Mucosa of descending colon (tissue), 3 donors: ENCODE results near the gene ALPG. TPM values are rescaled to one million over a fixed set of nuclear protein-coding genes. Genes with fewer than 3 reads are reported as not detected.
"Not testable (repeated sequence)": the region's sequence is repeated elsewhere in the genome, so short reads cannot be mapped to it uniquely, and the experiment has no call there.

Source experiments
- ATAC-seq: fragments of 200-7000 bp; cut with Tn5 transposase; one replicate; pipeline ENCODE4 v1.9.1; 2020; ENCODE audit warnings: mild to moderate bottlenecking, moderate library complexity
- DNase-seq, 3 donors: peaks; one replicate each; pipeline ENCODE4 v3.0.0-alpha.2; 2020
- H3K36me3 ChIP-seq: fragments of 200-600 bp; one replicate; pipeline ENCODE4 v1.8.0; 2021; ENCODE audit warnings: low read depth, mild to moderate bottlenecking
- H3K4me1 ChIP-seq: fragments of 200-600 bp; one replicate; pipeline ENCODE4 v1.8.0; 2021; ENCODE audit warnings: low read depth, mild to moderate bottlenecking
- H3K4me3 ChIP-seq: fragments of 200-600 bp; one replicate; pipeline ENCODE4 v1.8.0; 2021; ENCODE audit warnings: mild to moderate bottlenecking
- H3K9me3 ChIP-seq: fragments of 200-600 bp; one replicate; pipeline ENCODE4 v1.8.0; 2021; ENCODE audit warnings: mild to moderate bottlenecking
- intact Hi-C, 2 donors: fragments of 100-400 bp; cut with DNase I in 1 of 2; cut with micrococcal nuclease in 1 of 2; formaldehyde crosslinking; loops; one replicate each; pipeline versions ENCODE4 v1.11.0 to v1.11.1; 2022; cut with DNase I, micrococcal nuclease
- total RNA-seq, 3 donors: library from RNA; stranded (reverse); fragmentation: NEBNext Ultra II Directional in 2 of 3; extraction: Animal tissue kit (Norgen Biotek cat#: 25700) in 2 of 3; gene quantifications; one replicate each; pipeline versions ENCODE4 v1.2.1 to v1.2.4, GENCODE V29; 2021 to 2023
- TF ChIP-seq, protein P1 (sequence below): fragments of 200-600 bp; IDR thresholded peaks from one replicate; pipeline ENCODE4 v1.8.0; 2022; ENCODE audit warnings: antibody characterized with exemption, mild to moderate bottlenecking
- donor health status: DM: no; HTN: no; CAD: no; lungs with moderate emphysema.
- donor health status: DM: no; HTN: no; CAD: no.
- donor health status: DM: no; HTN: yes; CAD: no.

Gene ALPG
- total RNA-seq, 3 donors from 2014 or later, result 0.54 to 8.1 (median 0.61) TPM

GRCh38 chr2:232365621-232366321 is 40.9 kb upstream of the ALPG start:
- Histone ChIP-seq H3K4me3 (no peak overlapping the region), H3K36me3 (no peaks in the 10 kb centered on the region), H3K9me3 (no peaks in the 10 kb centered on the region), H3K4me1 (no peaks in the 10 kb centered on the region)
- DNase-seq (peak in 2 of 3 donors; percentile 35 to 58), ATAC-seq (peak; percentile 85)
- TF ChIP-seq, protein P1, sequence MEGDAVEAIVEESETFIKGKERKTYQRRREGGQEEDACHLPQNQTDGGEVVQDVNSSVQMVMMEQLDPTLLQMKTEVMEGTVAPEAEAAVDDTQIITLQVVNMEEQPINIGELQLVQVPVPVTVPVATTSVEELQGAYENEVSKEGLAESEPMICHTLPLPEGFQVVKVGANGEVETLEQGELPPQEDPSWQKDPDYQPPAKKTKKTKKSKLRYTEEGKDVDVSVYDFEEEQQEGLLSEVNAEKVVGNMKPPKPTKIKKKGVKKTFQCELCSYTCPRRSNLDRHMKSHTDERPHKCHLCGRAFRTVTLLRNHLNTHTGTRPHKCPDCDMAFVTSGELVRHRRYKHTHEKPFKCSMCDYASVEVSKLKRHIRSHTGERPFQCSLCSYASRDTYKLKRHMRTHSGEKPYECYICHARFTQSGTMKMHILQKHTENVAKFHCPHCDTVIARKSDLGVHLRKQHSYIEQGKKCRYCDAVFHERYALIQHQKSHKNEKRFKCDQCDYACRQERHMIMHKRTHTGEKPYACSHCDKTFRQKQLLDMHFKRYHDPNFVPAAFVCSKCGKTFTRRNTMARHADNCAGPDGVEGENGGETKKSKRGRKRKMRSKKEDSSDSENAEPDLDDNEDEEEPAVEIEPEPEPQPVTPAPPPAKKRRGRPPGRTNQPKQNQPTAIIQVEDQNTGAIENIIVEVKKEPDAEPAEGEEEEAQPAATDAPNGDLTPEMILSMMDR, result no peak
- intact Hi-C loops, result no loop called here

DNA sequence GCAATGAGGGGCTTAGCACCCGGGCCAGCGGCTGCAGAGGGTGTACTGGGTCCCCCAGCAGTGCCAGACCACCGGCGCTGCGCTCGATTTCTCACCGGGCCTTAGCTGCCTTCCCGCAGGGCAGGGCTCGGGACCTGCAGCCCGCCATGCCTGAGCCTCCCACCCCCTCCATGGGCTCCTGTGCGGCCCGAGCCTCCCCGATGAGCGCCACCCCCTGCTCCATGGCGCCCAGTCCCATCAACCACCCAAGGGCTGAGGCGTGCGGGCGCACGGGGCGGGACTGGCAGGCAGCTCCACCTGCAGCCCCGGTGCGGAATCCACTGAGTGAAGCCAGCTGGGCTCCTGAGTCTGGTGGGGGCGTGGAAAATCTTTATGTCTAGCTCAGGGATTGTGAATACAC is 40.2 kb upstream of the ALPG start:
- H3K4me3 ChIP-seq, DNase-seq, H3K4me1 ChIP-seq, ATAC-seq, H3K36me3 ChIP-seq, H3K9me3 ChIP-seq, intact Hi-C loops: not testable (repeated sequence)

- no peaks in the 10 kb centered on the region for H3K36me3 ChIP-seq
- TF ChIP-seq, protein P1, result no peak
These were observed 39.6 kb upstream of the ALPG start for GRCh38 chr2:232367016-232367415.

GRCh38 chr2:232367591-232368233 is 38.9 kb upstream of the ALPG start:
- ATAC-seq (peak; percentile 14), DNase-seq (peak in 1 of 3 donors; percentile 45)
- no peaks in the 10 kb centered on the region for H3K4me1 ChIP-seq
- H3K36me3 ChIP-seq, result no peaks in the 10 kb centered on the region
- intact Hi-C loops, result no loop called here
- H3K9me3 ChIP-seq, result no peaks in the 10 kb centered on the region
- no peak overlapping the region for H3K4me3 ChIP-seq
- TF ChIP-seq, protein P1, result no peak

More at GRCh38 chr2:232367016-232367415, 39.6 kb upstream of the ALPG start:
- Histone ChIP-seq H3K9me3 (no peaks in the 10 kb centered on the region), H3K4me3 (no peak overlapping the region), H3K4me1 (no peaks in the 10 kb centered on the region)
- intact Hi-C loops, result no loop called here
- ATAC-seq (no peak), DNase-seq (no peak)

- intact Hi-C loops, result no loop called here
- Histone ChIP-seq H3K4me1 (no peaks in the 10 kb centered on the region), H3K4me3 (no peak overlapping the region), H3K36me3 (no peaks in the 10 kb centered on the region), H3K9me3 (no peaks in the 10 kb centered on the region)
- TF ChIP-seq, protein P1, result no peak
- ATAC-seq (no peak), DNase-seq (no peak)
These were observed 38.3 kb upstream of the ALPG start for GRCh38 chr2:232368311-232368731.
